IPS-NIHi7 (cell line): Measurements from ENCODE around the gene TACSTD2.
"Not testable (repeated sequence)": the region's sequence is repeated elsewhere in the genome, so short reads cannot be mapped to it uniquely, and the experiment has no call there.

Experiments
- DNase-seq: peaks from one replicate; pipeline ENCODE4 v3.0.0; 2012; ENCODE audit warnings: mixed read lengths; ENCODE audit errors: extremely low spot score

The TACSTD2 gene, protein sequence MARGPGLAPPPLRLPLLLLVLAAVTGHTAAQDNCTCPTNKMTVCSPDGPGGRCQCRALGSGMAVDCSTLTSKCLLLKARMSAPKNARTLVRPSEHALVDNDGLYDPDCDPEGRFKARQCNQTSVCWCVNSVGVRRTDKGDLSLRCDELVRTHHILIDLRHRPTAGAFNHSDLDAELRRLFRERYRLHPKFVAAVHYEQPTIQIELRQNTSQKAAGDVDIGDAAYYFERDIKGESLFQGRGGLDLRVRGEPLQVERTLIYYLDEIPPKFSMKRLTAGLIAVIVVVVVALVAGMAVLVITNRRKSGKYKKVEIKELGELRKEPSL

DNA sequence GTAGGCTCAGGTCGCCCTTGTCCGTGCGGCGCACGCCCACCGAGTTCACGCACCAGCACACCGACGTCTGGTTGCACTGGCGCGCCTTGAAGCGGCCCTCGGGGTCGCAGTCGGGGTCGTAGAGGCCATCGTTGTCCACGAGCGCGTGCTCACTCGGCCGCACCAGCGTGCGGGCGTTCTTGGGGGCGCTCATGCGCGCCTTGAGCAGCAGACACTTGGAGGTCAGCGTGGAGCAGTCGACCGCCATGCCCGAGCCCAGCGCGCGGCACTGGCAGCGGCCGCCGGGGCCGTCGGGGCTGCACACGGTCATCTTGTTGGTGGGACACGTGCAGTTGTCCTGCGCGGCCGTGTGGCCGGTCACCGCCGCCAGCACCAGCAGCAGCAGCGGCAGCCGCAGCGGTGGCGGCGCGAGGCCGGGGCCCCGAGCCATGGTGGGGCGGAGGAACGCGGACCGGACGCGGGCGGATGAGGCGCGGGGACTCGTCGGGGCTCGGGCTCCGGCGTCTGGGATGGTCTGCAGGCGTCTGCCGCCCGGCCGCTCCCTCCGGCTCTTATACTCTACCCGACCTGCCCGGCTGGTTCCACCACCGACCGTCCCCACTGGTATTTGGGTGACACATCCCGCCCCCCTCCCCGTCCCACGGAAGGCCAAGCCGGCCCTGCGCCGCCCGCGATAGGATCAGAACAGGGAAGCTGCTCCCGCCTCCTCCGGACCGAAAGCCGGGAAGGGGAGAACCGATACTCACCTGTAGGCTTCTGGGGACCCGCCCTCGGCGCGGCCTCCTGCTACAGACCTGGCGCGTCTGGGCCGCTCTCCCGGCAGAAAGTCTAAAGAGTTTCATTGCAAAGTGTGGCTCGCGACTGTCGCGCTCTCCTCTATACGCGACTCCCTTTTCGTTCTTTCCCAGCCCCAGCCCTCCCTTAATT lies at the start of gene TACSTD2:
Gene TACSTD2, minus strand, starts transcription at position 526 of the 927 bp plus-strand sequence. Its CDS starts 96 bp downstream, at position 430.
- DNase-seq = peak; percentile 74

DNA sequence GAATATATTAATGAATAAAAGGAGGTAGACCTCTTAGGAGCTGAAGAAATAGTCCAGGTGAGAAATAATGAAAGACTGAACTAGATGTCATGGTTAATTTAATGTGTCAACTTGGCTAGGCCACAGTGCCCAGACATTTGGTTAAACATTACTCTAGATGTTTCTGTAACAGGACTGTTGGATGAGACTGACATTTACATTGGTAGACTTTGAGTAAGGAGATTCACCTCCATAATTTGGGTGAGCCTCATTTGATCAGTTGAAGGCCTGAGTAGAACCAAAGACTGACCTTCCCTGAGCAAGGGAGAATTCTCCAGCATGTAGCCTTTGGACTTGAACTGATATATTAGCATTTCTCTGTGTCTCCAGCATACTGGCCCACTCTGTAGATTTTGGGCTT lies 49.2 kb upstream of the TACSTD2 start:
- no peak for DNase-seq

DNA sequence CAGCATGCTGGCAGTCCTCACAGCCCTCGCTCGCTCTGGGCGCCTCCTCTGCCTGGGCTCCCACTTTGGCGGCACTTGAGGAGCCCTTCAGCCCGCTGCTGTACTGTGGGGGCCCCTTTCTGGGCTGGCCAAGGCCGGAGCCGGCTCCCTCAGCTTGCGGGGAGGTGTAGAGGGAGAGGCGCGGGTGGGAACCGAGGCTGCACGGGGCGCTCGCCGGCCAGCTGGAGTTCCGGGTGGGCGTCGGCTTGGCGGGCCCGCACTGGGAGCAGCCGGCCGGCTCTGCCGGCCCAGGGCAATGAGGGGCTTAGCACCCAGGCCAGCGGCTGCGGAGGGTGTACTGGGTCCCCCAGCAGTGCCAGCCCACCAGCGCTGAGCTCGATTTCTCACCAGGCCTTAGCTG lies 46.2 kb upstream of the TACSTD2 start:
- not testable (repeated sequence) for DNase-seq

DNA sequence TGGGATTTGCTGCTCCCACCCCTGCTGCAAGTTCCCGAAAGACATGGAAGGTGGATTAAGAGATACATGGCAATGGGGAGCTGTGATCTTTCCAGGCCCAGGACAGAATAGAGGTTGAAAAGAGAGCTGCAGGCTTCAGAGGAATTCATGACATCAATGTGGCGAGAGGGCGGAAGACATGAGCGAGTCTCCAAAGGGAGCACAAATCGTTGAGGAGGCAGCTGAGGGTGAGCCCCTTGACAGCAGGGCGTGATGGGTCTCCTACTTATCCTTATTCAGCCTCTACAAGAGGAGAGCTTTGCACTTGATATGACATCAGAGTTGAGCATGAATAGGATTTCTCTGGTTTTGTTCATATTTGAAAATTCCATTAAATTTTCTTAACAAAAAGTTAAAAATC lies 45.5 kb upstream of the TACSTD2 start:
- DNase-seq = no peak

DNA sequence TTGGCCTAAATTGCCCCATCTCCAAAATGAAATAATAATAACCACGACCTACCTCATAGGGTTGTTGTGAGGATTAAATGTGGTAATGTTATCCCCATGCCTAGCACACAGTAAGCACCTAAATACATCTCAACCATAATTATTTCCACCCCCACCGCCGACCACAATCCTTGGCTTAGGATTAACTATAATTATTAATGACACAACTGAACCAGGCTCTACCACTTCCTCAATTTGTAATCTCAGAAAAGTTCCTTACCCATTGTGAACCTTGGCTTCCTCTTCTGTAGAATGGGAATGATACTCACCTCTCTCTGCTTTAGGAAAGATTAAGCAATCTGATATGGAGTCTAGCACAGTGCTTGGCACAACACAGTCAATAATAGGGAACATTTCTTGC lies 44.3 kb upstream of the TACSTD2 start:
- no peak for DNase-seq

DNA sequence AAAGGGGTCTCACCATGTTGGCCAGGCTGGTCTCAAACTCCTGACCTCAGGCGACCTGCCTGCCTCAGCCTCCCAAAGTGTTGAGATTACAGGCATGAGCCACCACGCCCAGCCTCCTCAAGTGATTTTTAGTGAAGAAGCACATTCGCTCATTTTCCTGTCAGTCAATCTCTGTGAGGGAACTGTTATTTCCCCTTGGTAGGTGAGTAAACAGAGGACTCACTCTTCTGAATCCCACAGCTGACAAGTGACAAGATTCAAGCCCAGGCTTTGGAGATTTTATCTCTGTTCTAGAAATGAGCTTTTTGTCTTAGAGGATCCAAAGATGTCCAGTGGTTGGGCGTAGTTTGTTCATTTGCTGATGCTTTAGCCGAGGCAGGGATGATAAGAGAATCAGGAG lies 43.9 kb upstream of the TACSTD2 start:
- DNase-seq = no peak

DNA sequence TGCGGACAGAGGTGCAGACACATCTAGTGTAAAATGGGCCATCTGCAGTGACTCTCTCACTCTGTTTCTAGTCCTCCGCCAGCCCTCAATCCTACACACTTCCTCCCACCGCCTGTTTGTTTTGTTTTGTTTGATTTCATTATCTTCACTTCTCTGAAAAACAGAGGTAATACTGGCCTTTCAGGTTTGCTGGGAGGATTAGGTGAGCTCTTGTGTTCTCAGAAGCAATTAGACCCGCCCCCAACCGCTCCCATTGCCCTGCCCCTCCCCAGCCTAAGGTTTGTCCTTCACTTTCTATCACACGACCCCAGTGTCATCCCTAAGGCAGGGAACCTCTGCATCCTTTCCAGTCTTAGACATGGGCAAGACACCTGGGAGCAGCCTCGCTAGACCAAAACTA lies 43.2 kb upstream of the TACSTD2 start:
- peak; percentile 49 for DNase-seq

DNA sequence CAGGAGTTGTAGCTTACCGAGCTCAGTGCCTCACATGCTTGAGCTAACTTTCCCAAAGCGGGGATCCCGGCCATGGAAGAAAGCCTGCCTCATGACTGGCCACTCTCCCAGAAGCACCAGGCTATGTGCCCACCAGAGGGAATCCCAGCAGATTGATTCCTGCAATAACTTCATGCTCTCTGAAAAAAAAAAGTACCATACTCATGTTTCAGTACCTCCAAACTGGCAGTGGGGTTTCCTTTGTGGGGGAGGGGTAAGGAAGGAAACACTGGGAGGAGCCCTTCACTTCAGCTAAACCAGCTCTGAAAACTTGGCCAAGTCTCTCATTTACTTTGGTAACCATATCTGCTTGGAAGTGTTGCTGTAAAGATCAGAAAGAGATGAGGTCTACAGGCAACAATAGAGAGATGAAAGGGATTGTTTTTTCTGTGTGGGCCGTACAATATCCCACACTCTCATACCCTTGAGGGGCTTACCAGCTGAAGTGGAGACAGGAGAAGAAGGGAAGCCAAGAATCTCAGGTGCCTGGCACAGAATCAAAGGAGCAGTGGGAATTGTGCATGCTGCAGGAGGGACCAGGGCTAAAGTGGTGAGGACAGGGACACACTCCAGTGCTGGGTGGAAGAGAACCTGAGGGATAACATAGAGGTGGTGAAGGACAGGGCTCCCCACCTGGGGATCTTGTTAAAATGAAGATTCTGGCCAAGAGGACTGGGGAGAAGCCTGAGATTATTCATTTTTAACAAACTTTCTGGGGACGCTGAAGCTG lies 42.4 kb upstream of the TACSTD2 start:
- no peak for DNase-seq

DNA sequence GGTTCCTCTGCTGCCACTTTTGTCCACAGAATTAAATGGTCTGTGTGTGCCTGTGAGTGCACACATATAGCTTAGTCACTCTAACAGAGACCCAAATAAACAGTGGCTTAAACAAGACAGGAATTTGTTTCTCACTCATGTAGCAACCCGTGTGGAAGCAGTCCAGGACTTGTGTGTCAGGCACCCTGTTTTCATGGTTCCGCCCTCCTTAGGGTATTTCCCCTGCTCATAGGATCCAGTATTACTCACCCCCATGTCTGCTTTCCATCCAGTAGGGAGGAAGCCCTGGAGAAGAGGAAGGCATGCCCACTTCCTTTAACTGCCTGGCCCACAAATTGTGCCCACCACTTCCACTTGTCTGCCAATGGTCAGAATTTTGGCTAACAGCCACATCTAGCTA lies 41.3 kb upstream of the TACSTD2 start:
- no peak for DNase-seq

DNA sequence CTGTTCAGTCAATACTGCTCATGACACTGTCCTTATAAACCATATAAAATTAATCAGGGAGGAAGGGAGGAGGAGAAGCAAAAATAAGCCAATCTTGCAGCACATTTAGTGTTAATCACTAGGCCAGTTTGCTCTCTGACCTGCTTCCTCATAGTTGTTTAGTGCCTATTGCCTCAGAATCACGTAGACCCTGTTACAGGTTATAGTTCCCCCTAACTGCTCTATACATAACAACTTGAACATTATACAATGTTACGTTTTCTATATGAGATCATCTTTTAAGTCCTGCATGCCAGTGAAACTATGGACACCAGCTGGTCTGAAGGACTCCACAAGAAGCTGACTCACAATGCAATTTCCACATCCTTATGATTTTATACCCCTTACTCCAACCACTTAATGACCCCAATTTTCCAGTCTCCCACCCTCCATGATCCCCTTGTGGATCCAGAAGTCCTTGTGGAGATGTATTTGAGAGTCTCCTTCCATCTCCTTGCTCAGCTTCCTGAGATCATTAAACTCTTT lies 34.9 kb upstream of the TACSTD2 start:
- no peak for DNase-seq

DNA sequence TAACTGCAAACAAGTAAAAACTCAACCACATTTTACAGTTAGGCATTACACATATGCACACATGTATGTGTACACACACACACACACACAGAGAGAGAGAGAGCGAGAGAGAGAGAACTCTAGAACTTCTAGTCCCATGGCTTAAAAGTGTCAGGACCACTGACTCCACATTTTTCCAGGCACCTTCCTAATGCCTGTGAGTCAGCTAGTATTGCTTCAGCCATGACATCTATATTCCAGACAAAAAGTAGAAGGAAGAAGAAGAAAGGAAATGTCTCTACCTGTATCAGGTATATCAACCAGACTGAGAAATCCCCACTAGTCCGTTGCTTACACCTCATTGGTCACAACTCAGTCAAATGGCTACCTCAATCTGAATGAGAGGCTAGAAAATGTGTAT lies 31.9 kb upstream of the TACSTD2 start:
- no peak for DNase-seq

DNA sequence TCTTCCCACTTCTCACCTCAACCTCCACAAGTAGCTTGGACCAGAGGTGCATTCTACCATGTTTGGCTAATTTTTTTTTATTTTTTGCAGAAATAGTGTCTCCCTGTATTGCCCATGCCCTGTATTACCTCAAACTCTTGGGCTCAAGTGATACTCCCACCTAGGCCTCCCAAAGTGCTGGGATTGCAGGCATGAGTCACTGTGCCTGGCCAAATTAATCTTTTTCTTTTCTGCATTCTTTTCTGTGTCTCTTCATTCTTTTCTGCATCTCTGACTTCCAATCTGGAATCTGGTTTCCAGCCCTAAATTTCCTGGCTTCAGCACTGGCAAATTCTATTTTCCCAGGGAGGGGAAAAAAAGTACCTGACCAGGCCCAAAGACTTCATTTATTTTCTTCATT lies 31.2 kb upstream of the TACSTD2 start:
- no peak for DNase-seq

DNA sequence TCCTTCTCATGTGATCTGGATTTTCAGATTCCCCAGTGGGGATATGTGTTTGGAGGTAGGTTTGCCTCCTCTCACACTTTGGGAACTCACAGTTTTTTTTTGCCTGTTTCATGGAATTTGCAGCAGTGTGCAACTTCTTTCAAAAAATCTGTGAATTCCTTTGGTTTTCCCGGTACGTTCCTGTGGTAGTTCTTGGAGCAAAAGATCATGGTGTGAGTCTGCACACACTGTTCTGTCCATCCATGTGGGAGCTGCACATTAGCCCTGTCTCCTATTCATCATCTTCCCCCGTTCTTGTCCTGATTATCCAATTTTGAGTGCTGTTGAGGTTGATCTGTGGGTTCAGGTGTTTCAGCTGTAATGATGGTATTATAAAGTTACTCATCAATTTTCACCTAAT lies 30.3 kb upstream of the TACSTD2 start:
- DNase-seq = no peak

DNA sequence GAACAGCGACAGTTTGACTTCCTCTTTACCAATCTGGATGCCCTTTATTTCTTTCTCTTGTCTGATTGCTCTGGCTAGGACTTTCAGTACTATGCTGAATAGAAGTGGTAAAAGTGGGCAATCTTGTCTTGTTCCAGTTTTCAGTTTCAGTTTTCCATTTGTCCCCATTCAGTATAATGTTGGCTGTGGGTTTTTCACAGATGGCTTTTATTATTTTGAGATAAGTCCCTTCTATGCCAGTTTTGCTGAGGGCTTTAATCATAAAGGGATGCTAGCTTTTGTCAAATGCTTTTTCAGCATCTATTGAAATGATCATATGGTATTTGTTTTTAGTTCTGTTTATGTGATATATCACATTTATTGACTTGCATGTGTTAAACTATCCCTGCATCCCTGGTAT lies 24.9 kb upstream of the TACSTD2 start:
- DNase-seq = not testable (repeated sequence)

DNA sequence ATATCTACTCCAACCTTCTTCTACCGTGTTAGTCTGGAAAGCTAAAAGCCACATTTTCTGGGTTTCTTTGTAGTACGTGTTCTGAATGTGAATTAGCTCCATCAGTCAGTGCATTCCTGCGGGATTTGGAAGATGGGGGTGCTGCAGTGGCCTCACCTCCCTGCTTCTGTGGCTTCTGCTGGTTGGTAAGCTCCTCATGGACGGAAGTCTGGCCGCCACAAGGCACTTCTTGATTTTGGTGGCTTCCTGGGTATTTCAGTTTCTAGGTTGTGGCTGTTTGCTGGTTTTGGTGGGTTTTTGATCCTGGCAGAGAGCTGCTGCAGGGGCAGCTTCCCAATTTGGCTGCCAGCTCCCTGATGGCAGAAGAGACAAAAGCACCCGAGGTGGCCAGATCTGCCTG lies 20.9 kb upstream of the TACSTD2 start:
- DNase-seq = no peak

DNA sequence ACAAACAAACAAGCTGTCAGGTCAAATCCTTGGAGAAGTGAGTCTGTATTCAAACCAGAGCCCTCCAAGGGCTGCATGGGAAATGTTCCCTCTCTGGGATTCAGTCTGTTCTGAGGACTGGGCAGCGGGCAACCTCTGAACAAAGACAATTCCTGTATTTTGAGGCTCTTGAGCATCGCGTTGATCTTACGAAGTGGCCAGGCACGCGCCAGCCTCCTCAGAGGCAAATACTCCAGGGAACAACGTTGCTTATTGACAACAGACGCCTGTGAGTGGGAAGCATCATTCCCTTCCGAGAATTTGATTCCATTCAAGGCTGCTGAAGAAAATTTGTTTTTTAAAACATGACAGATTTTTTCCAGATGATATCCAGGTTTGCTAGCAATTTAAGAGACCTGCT lies 20.0 kb upstream of the TACSTD2 start:
- DNase-seq = no peak

DNA sequence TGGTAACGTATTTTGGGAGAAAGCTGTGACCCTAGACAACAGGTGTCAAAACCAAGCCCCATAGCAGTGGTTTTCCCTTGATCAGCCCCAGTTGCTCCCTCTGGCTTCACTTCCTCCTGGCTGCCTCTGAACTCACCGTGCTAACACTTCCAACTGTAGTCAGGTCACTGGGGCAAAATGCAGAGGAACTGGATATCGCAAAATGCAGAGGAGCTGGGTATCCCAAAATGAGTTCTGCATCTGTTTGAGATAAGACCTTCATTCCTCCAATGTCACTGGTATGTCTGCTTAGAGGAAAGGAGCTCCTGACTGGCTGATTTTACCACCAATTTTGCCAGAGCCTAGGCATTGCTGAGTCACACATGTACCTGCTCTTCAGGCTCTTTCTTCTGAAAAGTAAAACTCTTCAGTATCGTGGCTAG lies 19.6 kb upstream of the TACSTD2 start:
- no peak for DNase-seq

DNA sequence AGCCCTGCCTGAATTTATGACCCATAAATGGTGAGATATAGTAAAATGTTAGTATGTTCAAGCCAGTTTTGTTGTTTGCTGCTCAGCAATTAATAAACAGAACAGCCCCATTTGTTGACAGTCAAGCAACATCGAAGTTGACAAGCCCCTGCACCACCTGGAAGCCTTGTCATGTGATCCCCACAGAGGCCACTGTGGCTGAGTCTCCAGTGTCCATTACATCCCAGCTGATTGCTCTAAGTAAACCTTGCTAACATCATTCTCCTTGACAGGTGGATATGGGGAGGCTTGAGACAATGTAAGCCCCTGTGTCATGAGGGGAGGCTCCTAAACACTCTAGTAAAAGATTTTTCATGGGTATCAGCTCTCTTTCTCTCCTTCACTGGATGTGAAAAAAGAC lies 17.5 kb upstream of the TACSTD2 start:
- no peak for DNase-seq

DNA sequence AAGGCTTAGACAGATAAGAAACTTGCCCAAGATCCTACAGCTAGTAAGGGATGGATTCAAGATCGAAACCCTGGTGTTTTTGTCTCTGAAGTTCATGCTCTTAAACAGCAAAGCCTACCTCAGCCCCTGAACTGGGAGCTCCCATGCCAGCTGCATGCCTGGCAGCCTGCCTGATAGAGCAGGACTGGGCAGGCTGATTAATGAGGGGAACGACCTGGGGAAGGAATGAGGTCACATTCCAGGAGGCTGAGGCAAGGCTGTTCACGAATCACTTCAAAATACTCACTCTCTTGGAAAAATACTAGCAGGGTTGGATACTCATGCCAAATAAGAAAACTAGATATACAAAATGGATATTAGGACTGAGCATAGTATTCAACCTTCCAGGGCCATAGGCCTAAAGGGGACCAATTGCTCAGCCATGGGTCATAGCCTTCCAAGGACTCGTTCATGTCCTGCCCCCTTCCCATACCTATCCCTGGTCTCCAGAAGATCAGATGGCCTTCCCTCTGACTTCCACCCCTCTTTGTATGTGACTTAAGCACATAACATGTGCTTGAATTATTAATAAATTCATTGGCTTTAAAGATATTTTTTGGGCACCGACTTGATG lies 15.6 kb upstream of the TACSTD2 start:
- DNase-seq = no peak

DNA sequence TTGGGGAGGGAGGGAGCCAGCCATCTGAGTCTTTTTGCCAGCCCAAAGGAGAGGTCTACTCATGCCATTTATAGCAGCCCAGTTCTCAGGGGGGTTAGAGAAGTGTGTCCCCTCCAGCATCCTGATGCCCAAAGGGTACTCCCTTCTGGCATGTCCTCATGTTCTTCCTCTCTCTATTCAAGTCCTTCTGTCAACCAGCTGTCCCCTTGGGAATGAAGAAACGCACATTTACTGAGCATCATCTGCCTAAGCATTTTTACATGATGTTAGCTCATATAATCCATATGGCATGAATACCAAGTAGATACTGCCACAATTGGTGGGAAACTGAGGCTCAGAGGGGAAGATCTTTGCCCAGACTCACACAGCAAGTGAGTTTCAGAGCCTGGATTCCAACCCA lies 14.8 kb upstream of the TACSTD2 start:
- DNase-seq = no peak

DNA sequence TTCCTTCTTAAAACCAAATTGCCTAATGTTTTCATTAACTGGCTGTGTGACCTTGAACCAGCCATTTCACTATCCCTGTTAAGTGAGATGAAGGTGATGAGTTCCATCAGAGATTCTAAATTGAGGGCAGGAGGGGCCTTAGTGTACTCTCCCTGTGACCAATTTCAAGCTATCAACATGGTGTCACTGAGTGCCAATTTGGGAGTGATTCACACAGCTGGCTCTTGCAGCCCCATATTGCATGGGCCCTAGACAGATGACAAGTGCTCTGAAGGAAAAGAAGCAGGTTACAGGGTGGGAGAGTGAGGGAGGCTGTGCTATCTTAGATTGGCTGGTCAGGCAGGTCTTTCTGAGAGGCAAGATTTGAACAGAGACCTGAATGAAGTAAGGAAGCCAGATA lies 13.0 kb upstream of the TACSTD2 start:
- no peak for DNase-seq

DNA sequence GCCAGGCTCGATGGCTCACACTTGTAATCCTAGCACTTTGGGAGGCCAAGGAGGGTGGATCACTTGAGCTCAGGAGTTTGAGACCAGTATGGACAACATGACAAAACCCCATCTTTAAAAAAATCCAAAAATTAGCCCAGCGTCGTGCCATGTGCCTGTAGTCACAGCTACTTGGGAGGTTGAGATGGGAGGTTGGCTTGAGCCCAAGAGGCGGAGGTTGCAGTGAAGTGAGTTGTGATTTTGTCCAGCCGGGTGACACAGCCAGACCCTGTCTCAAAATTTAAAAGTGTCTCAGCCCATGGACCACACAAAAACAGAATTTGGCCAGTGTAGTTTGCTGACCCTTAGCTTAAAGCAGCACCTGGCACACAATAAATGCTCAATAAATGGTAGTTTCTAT lies 11.3 kb upstream of the TACSTD2 start:
- DNase-seq = no peak
